ENCODE data around the gene FOXL2.

DNA sequence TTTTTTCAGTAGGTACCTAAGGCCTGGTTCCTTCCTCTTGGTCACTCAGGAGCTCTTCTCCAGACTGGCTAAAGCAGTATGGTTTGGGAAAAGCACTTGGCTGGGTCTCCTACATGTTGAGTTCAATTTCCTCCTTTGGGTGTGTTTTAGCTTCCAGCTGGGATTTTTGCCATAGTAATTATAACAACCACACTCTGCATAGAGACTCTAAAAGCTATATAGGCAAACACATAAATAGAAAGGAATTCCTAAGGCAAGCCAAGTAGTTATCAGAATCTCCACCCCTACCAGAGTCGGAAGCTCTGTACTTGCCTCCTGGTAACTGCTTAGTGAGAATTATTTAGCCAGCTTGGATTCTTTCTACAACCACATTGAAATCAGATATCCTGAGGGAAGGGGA, 48.6 kb downstream of the FOXL2 start:
- no peak for TF ChIP-seq KAT2B (IDR thresholded peaks at IDR 0.05; ENCODE audit: borderline replicate concordance, low read depth, low read length)
- TF ChIP-seq, protein P1, sequence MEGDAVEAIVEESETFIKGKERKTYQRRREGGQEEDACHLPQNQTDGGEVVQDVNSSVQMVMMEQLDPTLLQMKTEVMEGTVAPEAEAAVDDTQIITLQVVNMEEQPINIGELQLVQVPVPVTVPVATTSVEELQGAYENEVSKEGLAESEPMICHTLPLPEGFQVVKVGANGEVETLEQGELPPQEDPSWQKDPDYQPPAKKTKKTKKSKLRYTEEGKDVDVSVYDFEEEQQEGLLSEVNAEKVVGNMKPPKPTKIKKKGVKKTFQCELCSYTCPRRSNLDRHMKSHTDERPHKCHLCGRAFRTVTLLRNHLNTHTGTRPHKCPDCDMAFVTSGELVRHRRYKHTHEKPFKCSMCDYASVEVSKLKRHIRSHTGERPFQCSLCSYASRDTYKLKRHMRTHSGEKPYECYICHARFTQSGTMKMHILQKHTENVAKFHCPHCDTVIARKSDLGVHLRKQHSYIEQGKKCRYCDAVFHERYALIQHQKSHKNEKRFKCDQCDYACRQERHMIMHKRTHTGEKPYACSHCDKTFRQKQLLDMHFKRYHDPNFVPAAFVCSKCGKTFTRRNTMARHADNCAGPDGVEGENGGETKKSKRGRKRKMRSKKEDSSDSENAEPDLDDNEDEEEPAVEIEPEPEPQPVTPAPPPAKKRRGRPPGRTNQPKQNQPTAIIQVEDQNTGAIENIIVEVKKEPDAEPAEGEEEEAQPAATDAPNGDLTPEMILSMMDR (CRISPR knock-in tag; IDR thresholded peaks at IDR 0.05) = no peak
- no peak for TF ChIP-seq ZBTB21 (CRISPR knock-in tag; IDR thresholded peaks at IDR 0.05)
- TF ChIP-seq BHLHE40 (IDR thresholded peaks at IDR 0.05; ENCODE audit: low read length) = no peak
- TF ChIP-seq EP300 (IDR thresholded peaks at IDR 0.05; ENCODE audit: low read depth in 2 of 2, low read length in 2 of 2) = no peak
- TF ChIP-seq EP300 (CRISPR knock-in tag; IDR thresholded peaks at IDR 0.05; ENCODE audit: borderline replicate concordance) = no peak
- TF ChIP-seq CEBPB (IDR thresholded peaks at IDR 0.05; ENCODE audit: borderline replicate concordance, low read depth, low read length) = no peak
